A549 (cell line): ENCODE measurements around the gene HDAC10. TPM values are rescaled to one million over a fixed set of nuclear protein-coding genes. Genes with fewer than 3 reads are reported as not detected.

Source experiments
- ATAC-seq, 2 experiments: fragments of 200-7000 bp in 1 of 2; fragments of >200 bp in 1 of 2; cut with Nextera tagmentation in 1 of 2; cut with Tn5 transposase in 1 of 2; 3 replicates each; pipeline versions ENCODE4 v1.8.0 to v1.9.1; 2018 to 2020; ENCODE audit warnings: mild to moderate bottlenecking in 1 of 2, moderate library complexity in 1 of 2
- CTCF ChIA-PET: fragments of 300-600 bp; sonication (Branson Sonifier 250); formaldehyde crosslinking; extraction: SDS; loops from one replicate; lab custom pipeline; 2021; ENCODE audit warnings: antibody characterized with exemption, inconsistent platforms; lab: Yijun Ruan, JAX
- POLR2A ChIA-PET: fragments of 350-600 bp; formaldehyde crosslinking; extraction: SDS; loops from one replicate; lab custom pipeline; 2021; ENCODE audit warnings: antibody characterized with exemption, inconsistent platforms; lab: Yijun Ruan, JAX
- DNase-seq, 2 experiments: peaks; one replicate each; pipeline versions ENCODE4 v3.0.0 to v3.0.0-alpha.2; 2011 to 2016; ENCODE audit warnings: low read depth in 1 of 2, low spot score in 1 of 2
- FAIRE-seq: peaks from 2 replicates; lab custom pipeline; 2011; peaks lifted over from hg19 to GRCh38; lab: Jason Lieb, UNC
- H3K27ac ChIP-seq, 2 experiments: fragments of >200 bp; sonication (Bioruptor Twin); formaldehyde crosslinking; 3 replicates each; pipeline ENCODE4 v1.5.1; 2016 to 2017
- H3K4me1 ChIP-seq: fragments of >200 bp; sonication (Bioruptor Twin); formaldehyde crosslinking; 3 replicates; pipeline ENCODE4 v1.6.1; 2016
- H3K4me2 ChIP-seq: fragments of >200 bp; sonication (Bioruptor Twin); formaldehyde crosslinking; 3 replicates; pipeline ENCODE4 v1.6.1; 2016
- H3K4me3 ChIP-seq: fragments of >200 bp; sonication (Bioruptor Twin); formaldehyde crosslinking; 3 replicates; pipeline ENCODE4 v1.5.1; 2016
- H3K9me3 ChIP-seq: fragments of >200 bp; sonication (Bioruptor Twin); formaldehyde crosslinking; 3 replicates; pipeline ENCODE4 v1.6.1; 2016
- CHD2 ChIP-seq: fragments of 150-350 bp; IDR thresholded peaks from 2 replicates; pipeline ENCODE4 v1.6.1; 2014; ENCODE audit warnings: low read length; ENCODE audit not compliant: partially characterized antibody
- CHD4 ChIP-seq: fragments of 200-600 bp; sonication (generic); IDR thresholded peaks from 2 replicates; pipeline ENCODE4 v1.6.1; 2016; ENCODE audit warnings: antibody characterized with exemption, mild to moderate bottlenecking, borderline replicate concordance
- EHF ChIP-seq: fragments of 250-450 bp; sonication (Bioruptor Pico); IDR thresholded peaks from 2 replicates; pipeline ENCODE4 v1.5.0; 2020; ENCODE audit warnings: mild to moderate bottlenecking
- FOSB ChIP-seq: fragments of 250-450 bp; sonication (Bioruptor Pico); IDR thresholded peaks from 2 replicates; pipeline ENCODE4 v1.5.0; 2020; ENCODE audit warnings: mild to moderate bottlenecking, moderate library complexity
- FOSL2 ChIP-seq, 2 experiments: fragments of 450-650 bp in 1 of 2; fragments of >200 bp in 1 of 2; sonication (Bioruptor Twin) in 1 of 2; formaldehyde crosslinking; IDR thresholded peaks; 2 replicates each; pipeline versions ENCODE4 v1.5.0 to v1.6.1; 2016 to 2020; ENCODE audit warnings: mild to moderate bottlenecking in 1 of 2, moderate library complexity in 1 of 2
- HDAC2 ChIP-seq: fragments of 200-600 bp; sonication (generic); IDR thresholded peaks from 2 replicates; pipeline ENCODE4 v1.6.1; 2016
- HOXA7 ChIP-seq: fragments of 250-450 bp; sonication (Bioruptor Pico); IDR thresholded peaks from 2 replicates; pipeline ENCODE4 v1.5.0; 2020; ENCODE audit warnings: mild to moderate bottlenecking, moderate library complexity
- JUN ChIP-seq, 2 experiments: fragments of >200 bp; sonication (Bioruptor Twin); formaldehyde crosslinking; IDR thresholded peaks; 2 replicates in 1 of 2; 3 replicates in 1 of 2; pipeline ENCODE4 v1.6.1; 2016 to 2017
- JUNB ChIP-seq: fragments of >200 bp; sonication (Bioruptor Twin); formaldehyde crosslinking; IDR thresholded peaks from 2 replicates; pipeline ENCODE4 v1.6.1; 2016
- KDM1A ChIP-seq: fragments of 200-600 bp; sonication (generic); IDR thresholded peaks from 2 replicates; pipeline ENCODE4 v1.6.1; 2016; ENCODE audit warnings: low read depth, mild to moderate bottlenecking
- MYC ChIP-seq: IDR thresholded peaks from 2 replicates; pipeline ENCODE4 v1.6.1; 2012; ENCODE audit warnings: mild to moderate bottlenecking, inconsistent platforms, low read length, improper control_type of control experiment, borderline replicate concordance
- RARB ChIP-seq: fragments of 250-450 bp; sonication (Bioruptor Pico); IDR thresholded peaks from 2 replicates; pipeline ENCODE4 v1.8.0; 2021; ENCODE audit warnings: mild to moderate bottlenecking, moderate library complexity
- RFX5 ChIP-seq: fragments of 450-650 bp; IDR thresholded peaks from 2 replicates; pipeline ENCODE4 v1.7.1; 2014; ENCODE audit warnings: antibody characterized with exemption, mild to moderate bottlenecking, moderate library complexity
- SREBF2 ChIP-seq: fragments of 450-650 bp; IDR thresholded peaks from 2 replicates; pipeline ENCODE4 v1.6.1; 2014; ENCODE audit warnings: mild to moderate bottlenecking, moderate library complexity
- TP53 ChIP-seq: fragments of 250-450 bp; sonication (Bioruptor Pico); IDR thresholded peaks from 2 replicates; pipeline ENCODE4 v1.5.0; 2021; ENCODE audit warnings: mild to moderate bottlenecking, moderate library complexity
- ZSCAN20 ChIP-seq: fragments of 250-450 bp; sonication (Bioruptor Pico); IDR thresholded peaks from 2 replicates; pipeline ENCODE4 v1.8.0; 2022; ENCODE audit warnings: mild to moderate bottlenecking, moderate library complexity
- WGBS: methylation state at CpG from one replicate; pipeline ENCODE4 v1.1.6; 2017; ENCODE audit errors: missing lambda C conversion rate; 5-methylcytosine and 5-hydroxymethylcytosine counted together
- polyA plus RNA-seq, 4 experiments: library from polyadenylated mRNA; depleted of rRNA in 3 of 4; stranded (reverse); fragments of >200 nt; fragmentation: RNase III in 1 of 4; extraction: RNeasy Plus Mini Kit Qiagen cat#74134 plus additional on column Dnase treatment in 1 of 4; gene quantifications; 2 replicates in 3 of 4; 3 replicates in 1 of 4; pipeline ENCODE4 v1.2.3, GENCODE V29; 2011 to 2017
- TF ChIP-seq, protein P1 (sequence below): fragments of >200 bp; sonication (Bioruptor Twin); formaldehyde crosslinking; IDR thresholded peaks from 3 replicates; pipeline ENCODE4 v1.5.1; 2016
- TF ChIP-seq, protein P2 (sequence below): fragments of 450-650 bp; IDR thresholded peaks from 2 replicates; pipeline ENCODE4 v1.6.1; 2014; ENCODE audit warnings: antibody characterized with exemption
- TF ChIP-seq, protein P3 (sequence below): fragments of 250-450 bp; sonication (Bioruptor Pico); IDR thresholded peaks from 2 replicates; pipeline ENCODE4 v1.5.0; 2021; ENCODE audit warnings: mild to moderate bottlenecking, moderate library complexity, borderline replicate concordance
- TF ChIP-seq, protein P4 (sequence below): IDR thresholded peaks from 2 replicates; pipeline ENCODE4 v1.6.1; 2012

Gene HDAC10
- polyA plus RNA-seq, 2 of the 4 experiments (the other 2 are of a cell fraction), result 2.4 to 12.0 TPM

DNA sequence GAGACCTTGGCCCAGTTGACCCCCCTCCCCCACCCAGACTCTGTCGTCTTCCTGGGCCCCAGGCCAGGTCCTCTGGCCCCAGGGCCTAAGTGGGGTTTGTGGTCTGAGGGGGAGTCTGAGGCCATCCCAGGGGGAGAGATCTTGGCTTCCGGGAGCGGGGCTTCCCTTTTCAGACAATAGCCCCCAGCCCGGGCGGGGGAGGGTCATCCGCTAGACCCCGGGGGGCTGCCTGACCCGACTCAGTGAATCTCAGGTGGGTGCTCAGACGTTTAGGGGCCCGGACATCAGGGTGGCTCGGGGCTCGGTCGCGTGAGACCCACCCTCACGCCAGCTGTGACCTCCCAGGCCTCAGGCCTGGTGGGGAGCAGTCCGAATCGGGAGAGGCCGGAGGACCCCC, 18.5 kb upstream of the HDAC10 start (continued):
- TF ChIP-seq, protein P1, sequence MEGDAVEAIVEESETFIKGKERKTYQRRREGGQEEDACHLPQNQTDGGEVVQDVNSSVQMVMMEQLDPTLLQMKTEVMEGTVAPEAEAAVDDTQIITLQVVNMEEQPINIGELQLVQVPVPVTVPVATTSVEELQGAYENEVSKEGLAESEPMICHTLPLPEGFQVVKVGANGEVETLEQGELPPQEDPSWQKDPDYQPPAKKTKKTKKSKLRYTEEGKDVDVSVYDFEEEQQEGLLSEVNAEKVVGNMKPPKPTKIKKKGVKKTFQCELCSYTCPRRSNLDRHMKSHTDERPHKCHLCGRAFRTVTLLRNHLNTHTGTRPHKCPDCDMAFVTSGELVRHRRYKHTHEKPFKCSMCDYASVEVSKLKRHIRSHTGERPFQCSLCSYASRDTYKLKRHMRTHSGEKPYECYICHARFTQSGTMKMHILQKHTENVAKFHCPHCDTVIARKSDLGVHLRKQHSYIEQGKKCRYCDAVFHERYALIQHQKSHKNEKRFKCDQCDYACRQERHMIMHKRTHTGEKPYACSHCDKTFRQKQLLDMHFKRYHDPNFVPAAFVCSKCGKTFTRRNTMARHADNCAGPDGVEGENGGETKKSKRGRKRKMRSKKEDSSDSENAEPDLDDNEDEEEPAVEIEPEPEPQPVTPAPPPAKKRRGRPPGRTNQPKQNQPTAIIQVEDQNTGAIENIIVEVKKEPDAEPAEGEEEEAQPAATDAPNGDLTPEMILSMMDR, result no peak
- TF ChIP-seq MYC, result no peak

DNA sequence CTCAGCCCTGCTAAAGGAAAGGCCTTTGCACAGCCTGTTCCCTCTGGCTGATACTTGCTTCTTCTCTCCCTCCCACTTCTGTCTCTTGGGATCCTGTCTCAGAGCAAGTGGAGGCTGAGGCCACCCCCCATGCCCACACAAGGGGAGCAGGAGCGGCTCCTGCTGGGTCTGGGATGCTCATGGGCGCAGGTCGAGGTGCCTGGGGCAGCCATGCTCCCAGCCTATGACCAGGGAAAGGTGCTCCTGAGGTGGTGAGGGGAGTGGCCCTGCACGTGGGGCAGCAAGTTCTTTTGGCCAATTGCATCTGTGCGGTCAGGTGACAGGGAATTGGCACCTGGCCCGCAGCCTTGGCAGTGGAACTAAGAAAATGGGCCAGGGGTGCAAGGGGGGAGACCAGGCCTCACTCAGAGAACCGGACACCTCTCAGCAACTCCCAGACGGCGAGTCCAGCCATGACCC, 17.6 kb upstream of the HDAC10 start:
- DNase-seq (no peak), FAIRE-seq (no peak), ATAC-seq (peak in 1 of 2 experiments; percentile 8; a peak in 3 of 6 replicates)
- Histone ChIP-seq H3K27ac (peak overlapping the region; percentile 64 to 78; a peak in 2 of 6 replicates), H3K4me2 (peak overlapping the region; percentile 99), H3K4me1 (peaks cover 41% of the 10 kb centered on the region), H3K9me3 (no peaks in the 10 kb centered on the region), H3K4me3 (no peak overlapping the region)
- WGBS, result 69% methylated on average over 6 of the region's 9 CpGs
- ChIA-PET CTCF (interaction anchor here (0.9 to 4.8 kb wide), 2 partner anchors 17 to 58 kb away, joined by 4 to 27 read pairs; partner anchors contain the start of genes DENND6B and HDAC10), POLR2A (no interaction called here)
- TF ChIP-seq, protein P2, sequence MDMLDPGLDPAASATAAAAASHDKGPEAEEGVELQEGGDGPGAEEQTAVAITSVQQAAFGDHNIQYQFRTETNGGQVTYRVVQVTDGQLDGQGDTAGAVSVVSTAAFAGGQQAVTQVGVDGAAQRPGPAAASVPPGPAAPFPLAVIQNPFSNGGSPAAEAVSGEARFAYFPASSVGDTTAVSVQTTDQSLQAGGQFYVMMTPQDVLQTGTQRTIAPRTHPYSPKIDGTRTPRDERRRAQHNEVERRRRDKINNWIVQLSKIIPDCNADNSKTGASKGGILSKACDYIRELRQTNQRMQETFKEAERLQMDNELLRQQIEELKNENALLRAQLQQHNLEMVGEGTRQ, result peak; percentile 65; the same call in 1 of the 2 replicates
- no peak for TF ChIP-seq FOSL2 (IDR thresholded peaks at IDR 0.05)
- no peak for TF ChIP-seq FOSL2 (CRISPR knock-in tag; IDR thresholded peaks at IDR 0.05)

DNA sequence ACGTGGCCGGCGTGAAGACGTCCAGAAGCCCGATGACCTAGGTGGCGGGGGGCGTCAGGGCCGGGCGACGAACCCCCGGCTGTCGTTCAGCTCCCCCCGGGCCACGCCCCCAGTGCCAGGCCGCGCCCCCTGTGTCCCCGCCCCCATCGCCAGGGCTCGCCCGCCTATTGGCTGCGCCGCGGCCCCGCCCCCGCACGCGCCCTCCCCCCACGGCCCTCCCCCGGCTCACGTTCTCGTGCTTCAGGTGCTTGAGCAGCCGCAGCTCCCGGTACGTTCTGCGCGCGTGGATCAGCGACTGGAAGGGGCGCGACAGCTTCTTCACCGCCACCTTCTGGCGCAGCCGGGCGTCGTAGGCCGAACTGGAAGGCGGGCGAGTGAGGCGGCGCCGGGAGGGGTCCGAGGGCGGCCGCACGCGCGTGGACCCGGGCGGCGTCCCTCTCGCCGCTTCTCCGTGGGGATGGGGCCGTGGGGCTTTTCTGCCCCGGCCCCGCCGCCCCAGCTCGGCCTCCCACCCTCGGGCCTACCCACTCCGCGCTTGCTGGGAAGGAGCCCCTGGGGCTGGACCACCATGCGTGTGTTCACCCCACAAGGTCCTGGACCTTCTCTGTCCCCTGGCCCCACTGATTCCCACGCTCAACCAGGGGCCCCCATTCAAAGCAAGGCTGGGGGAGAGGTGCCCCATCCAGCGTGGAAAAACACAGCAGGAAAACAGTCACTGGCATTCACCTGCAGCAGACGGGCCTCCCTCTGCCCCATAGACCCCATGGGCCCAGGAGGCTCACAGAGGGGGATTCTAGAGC, 16.7 kb upstream of the HDAC10 start:
- peaks cover 48% of the 10 kb centered on the region for H3K4me1 ChIP-seq

DNA sequence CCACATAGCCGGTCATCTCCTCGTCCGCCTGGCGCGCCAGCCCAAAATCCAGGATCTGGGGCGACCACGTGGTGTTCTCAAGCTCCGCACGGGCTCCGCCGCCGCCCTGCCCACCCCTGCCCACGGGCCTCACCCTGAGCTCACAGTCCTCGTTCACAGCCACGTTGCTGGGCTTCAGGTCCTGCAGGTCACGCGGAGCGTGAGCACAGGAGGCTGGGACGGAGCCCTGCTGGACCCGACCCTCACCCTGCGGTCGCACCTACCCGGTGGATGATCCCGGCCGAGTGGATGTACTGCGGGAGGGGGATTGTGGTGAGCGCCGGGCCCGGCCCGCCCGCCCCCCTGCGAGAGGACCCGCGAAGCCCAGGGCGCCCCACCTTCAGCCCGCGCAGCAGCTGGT, 15.9 kb upstream of the HDAC10 start:
- DNase-seq (no peak), FAIRE-seq (no peak), ATAC-seq (no peak)
- H3K9me3 ChIP-seq, result no peaks in the 10 kb centered on the region
- peaks cover 53% of the 10 kb centered on the region for H3K4me1 ChIP-seq
- no peak overlapping the region for H3K4me3 ChIP-seq
- WGBS, result no CpG with 5 or more reads among the region's 37 CpGs
- no peak overlapping the region for H3K27ac ChIP-seq
- no peak for TF ChIP-seq JUN (IDR thresholded peaks at IDR 0.05)
- TF ChIP-seq HDAC2, result no peak
- no peak for TF ChIP-seq KDM1A
- no peak for TF ChIP-seq FOSB (CRISPR knock-in tag)
- TF ChIP-seq EHF (CRISPR knock-in tag), result no peak
- no peak for TF ChIP-seq ZSCAN20 (CRISPR knock-in tag)
- no peak for TF ChIP-seq SREBF2
- TF ChIP-seq CHD4, result no peak
- TF ChIP-seq JUNB, result no peak
- TF ChIP-seq, protein P3, sequence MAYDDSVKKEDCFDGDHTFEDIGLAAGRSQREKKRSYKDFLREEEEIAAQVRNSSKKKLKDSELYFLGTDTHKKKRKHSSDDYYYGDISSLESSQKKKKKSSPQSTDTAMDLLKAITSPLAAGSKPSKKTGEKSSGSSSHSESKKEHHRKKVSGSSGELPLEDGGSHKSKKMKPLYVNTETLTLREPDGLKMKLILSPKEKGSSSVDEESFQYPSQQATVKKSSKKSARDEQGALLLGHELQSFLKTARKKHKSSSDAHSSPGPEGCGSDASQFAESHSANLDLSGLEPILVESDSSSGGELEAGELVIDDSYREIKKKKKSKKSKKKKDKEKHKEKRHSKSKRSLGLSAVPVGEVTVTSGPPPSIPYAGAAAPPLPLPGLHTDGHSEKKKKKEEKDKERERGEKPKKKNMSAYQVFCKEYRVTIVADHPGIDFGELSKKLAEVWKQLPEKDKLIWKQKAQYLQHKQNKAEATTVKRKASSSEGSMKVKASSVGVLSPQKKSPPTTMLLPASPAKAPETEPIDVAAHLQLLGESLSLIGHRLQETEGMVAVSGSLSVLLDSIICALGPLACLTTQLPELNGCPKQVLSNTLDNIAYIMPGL (CRISPR knock-in tag), result no peak
- no peak for TF ChIP-seq HOXA7
- no peak for TF ChIP-seq RFX5
- TF ChIP-seq FOSL2 (IDR thresholded peaks at IDR 0.05), result no peak
- TF ChIP-seq FOSL2 (CRISPR knock-in tag; IDR thresholded peaks at IDR 0.05), result no peak
- ChIA-PET CTCF (interaction anchor here (1.1 to 4.8 kb wide), 5 partner anchors 9 to 37 kb away, joined by 3 to 27 read pairs (median 4); partner anchors contain the start of gene HDAC10), POLR2A (interaction anchor here (0.8 kb wide), 1 partner anchor 16 kb away, joined by 3 read pairs; the partner anchor contains the start of gene HDAC10)
- H3K4me2 ChIP-seq, result peak overlapping the region; percentile 99; the same call in 2 of the 3 replicates

More for the DNA sequence above, 16.7 kb upstream of the HDAC10 start:
- ChIA-PET CTCF (interaction anchor here (1.1 to 4.8 kb wide), 5 partner anchors 8 to 36 kb away, joined by 3 to 27 read pairs (median 4); partner anchors contain the start of gene HDAC10), POLR2A (interaction anchor here (0.8 kb wide), 1 partner anchor 17 kb away, joined by 3 read pairs; the partner anchor contains the start of gene HDAC10)
- Histone ChIP-seq H3K27ac (peak overlapping the region; percentile 64 to 78; a peak in 4 of 6 replicates), H3K4me3 (peak overlapping the region; percentile 44), H3K4me2 (peak overlapping the region; percentile 99), H3K9me3 (no peaks in the 10 kb centered on the region)
- peak in 1 of 2 experiments; percentile 25; a peak in 3 of 6 replicates for ATAC-seq
- peak in 1 of 2 experiments; percentile 60 for DNase-seq
- no peak for TF ChIP-seq CHD2
- no peak for TF ChIP-seq RARB (CRISPR knock-in tag)
- TF ChIP-seq, protein P4, sequence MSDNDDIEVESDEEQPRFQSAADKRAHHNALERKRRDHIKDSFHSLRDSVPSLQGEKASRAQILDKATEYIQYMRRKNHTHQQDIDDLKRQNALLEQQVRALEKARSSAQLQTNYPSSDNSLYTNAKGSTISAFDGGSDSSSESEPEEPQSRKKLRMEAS, result 0 out of 2 replicates have a peak, but pooled peaks have one; percentile 10
- TF ChIP-seq TP53 (CRISPR knock-in tag), result no peak
- 17% methylated on average over 1 of the region's 75 CpGs for WGBS
- no peak for FAIRE-seq
